Smooth muscle cell (in vitro differentiated cells): ENCODE measurements around the gene LTBP3. TPM values are rescaled to one million over a fixed set of nuclear protein-coding genes. Genes with fewer than 3 reads are reported as not detected.

Experiments used
- DNase-seq: peaks from one replicate; lab custom pipeline; 2025; ENCODE audit not compliant: unreplicated experiment; lab: John Stamatoyannopoulos, UW
- H2AFZ ChIP-seq: fragments of 200-600 bp; sonication (generic); 2 replicates; pipeline ENCODE4 v1.6.0; 2016; ENCODE audit warnings: antibody characterized with exemption, low read depth, mild to moderate bottlenecking
- H3F3A ChIP-seq: fragments of 200-600 bp; sonication (generic); 2 replicates; pipeline ENCODE4 v1.6.0; 2017; ENCODE audit warnings: antibody characterized with exemption, low read depth
- H3K27ac ChIP-seq: fragments of 200-600 bp; sonication (generic); 2 replicates; pipeline ENCODE4 v1.5.1; 2016; ENCODE audit warnings: low read depth, mild to moderate bottlenecking
- H3K27me3 ChIP-seq: fragments of 200-600 bp; sonication (generic); 2 replicates; pipeline ENCODE4 v1.6.1; 2016; ENCODE audit warnings: low read depth, mild to moderate bottlenecking
- H3K36me3 ChIP-seq: fragments of 200-600 bp; sonication (generic); 2 replicates; pipeline ENCODE4 v1.5.1; 2016; ENCODE audit warnings: low read depth
- H3K4me1 ChIP-seq: fragments of 200-600 bp; sonication (generic); 2 replicates; pipeline ENCODE4 v1.5.1; 2016; ENCODE audit warnings: low read depth
- H3K4me2 ChIP-seq: fragments of 200-600 bp; sonication (generic); 2 replicates; pipeline ENCODE4 v1.6.0; 2016; ENCODE audit warnings: mild to moderate bottlenecking
- H3K4me3 ChIP-seq: fragments of 200-600 bp; sonication (generic); 2 replicates; pipeline ENCODE4 v1.5.1; 2016; ENCODE audit warnings: mild to moderate bottlenecking
- H3K79me2 ChIP-seq: fragments of 200-600 bp; sonication (generic); 2 replicates; pipeline ENCODE4 v1.6.0; 2016; ENCODE audit warnings: low read depth, mild to moderate bottlenecking
- H3K9ac ChIP-seq: fragments of 200-600 bp; sonication (generic); 2 replicates; pipeline ENCODE4 v1.6.0; 2016; ENCODE audit warnings: low read depth
- H3K9me3 ChIP-seq: fragments of 200-600 bp; sonication (generic); replicated peaks from 2 replicates; pipeline ENCODE4 v1.5.1; 2016; ENCODE audit warnings: low read depth
- H4K20me1 ChIP-seq: fragments of 200-600 bp; sonication (generic); 2 replicates; pipeline ENCODE4 v1.6.0; 2016; ENCODE audit warnings: low read depth
- CTCF ChIP-seq: fragments of 200-600 bp; sonication (generic); IDR thresholded peaks from 2 replicates; pipeline ENCODE4 v1.5.1; 2017; ENCODE audit warnings: borderline replicate concordance, mild to moderate bottlenecking, antibody characterized with exemption; ENCODE audit not compliant: insufficient read depth, poor library complexity, severe bottlenecking
- WGBS: methylation state at CpG from one replicate; pipeline ENCODE4 v1.1.7; 2016; ENCODE audit warnings: low lambda C conversion rate; 5-methylcytosine and 5-hydroxymethylcytosine counted together
- polyA plus RNA-seq: library from polyadenylated mRNA; unstranded; fragments of >200 nt; fragmentation: Nextera tagmentation; extraction: Ambion mirVana; gene quantifications from 2 replicates; pipeline ENCODE4 v1.2.1, GENCODE V29; 2016
- total RNA-seq: library from RNA; depleted of rRNA; stranded (reverse); fragments of >200 nt; gene quantifications from 2 replicates; pipeline ENCODE4 v1.2.3, GENCODE V29; 2014

The LTBP3 gene
- total and polyA plus RNA-seq, 2 experiments from 2014 or later, result 33.6 to 46.4 TPM

GRCh38 chr11:65558930-65559509, 861 bp upstream of the LTBP3 start:
- peak overlapping the region; percentile 64 for H3K9ac ChIP-seq
- no peaks in the 10 kb centered on the region for H3K27me3 ChIP-seq
- TF ChIP-seq CTCF, result no peak
- peaks cover 10% of the 10 kb centered on the region for H4K20me1 ChIP-seq
- peak overlapping the region; percentile 75 for H3K27ac ChIP-seq
- H3K4me2 ChIP-seq, result peak overlapping the region; percentile 96
- H3K79me2 ChIP-seq, result peaks cover 5% of the 10 kb centered on the region
- peak overlapping the region; percentile 63 for H3K4me3 ChIP-seq
- H3K36me3 ChIP-seq, result no peaks in the 10 kb centered on the region
- no peaks in the 10 kb centered on the region for H3K9me3 ChIP-seq
- 77% methylated on average over 16 of the region's 19 CpGs for WGBS
- H2AFZ ChIP-seq, result peak overlapping the region; percentile 69
- H3K4me1 ChIP-seq, result peaks cover 20% of the 10 kb centered on the region
- H3F3A ChIP-seq, result peaks cover 43% of the 10 kb centered on the region
- DNase-seq, result no peak

GRCh38 chr11:65557280-65558001, 718 bp downstream of the LTBP3 start:
- DNase-seq, result no peak
- no peak overlapping the region for H2AFZ ChIP-seq
- H3F3A ChIP-seq, result peaks cover 43% of the 10 kb centered on the region
- H3K4me2 ChIP-seq, result peak overlapping the region; percentile 96
- no peaks in the 10 kb centered on the region for H3K9me3 ChIP-seq
- peaks cover 20% of the 10 kb centered on the region for H3K4me1 ChIP-seq
- H3K9ac ChIP-seq, result no peak overlapping the region
- peak overlapping the region; percentile 63 for H3K4me3 ChIP-seq
- H3K27me3 ChIP-seq, result no peaks in the 10 kb centered on the region
- TF ChIP-seq CTCF, result no peak
- H3K79me2 ChIP-seq, result peaks cover 5% of the 10 kb centered on the region
- H3K27ac ChIP-seq, result peak overlapping the region; percentile 75
- H4K20me1 ChIP-seq, result peaks cover 10% of the 10 kb centered on the region
- H3K36me3 ChIP-seq, result no peaks in the 10 kb centered on the region
- WGBS, result 13% methylated on average over 16 of the region's 47 CpGs

- no peaks in the 10 kb centered on the region for H3K27me3 ChIP-seq
- H3K4me3 ChIP-seq, result peak overlapping the region; percentile 63
- H3K79me2 ChIP-seq, result peaks cover 5% of the 10 kb centered on the region
- peaks cover 10% of the 10 kb centered on the region for H4K20me1 ChIP-seq
- H3K9me3 ChIP-seq, result no peaks in the 10 kb centered on the region
- H2AFZ ChIP-seq, result no peak overlapping the region
- no peak for DNase-seq
- peak overlapping the region; percentile 96 for H3K4me2 ChIP-seq
- TF ChIP-seq CTCF, result no peak
- no peaks in the 10 kb centered on the region for H3K36me3 ChIP-seq
- WGBS, result 84% methylated on average over 12 of the region's 12 CpGs
- no peak overlapping the region for H3K9ac ChIP-seq
- peak overlapping the region; percentile 47 for H3K27ac ChIP-seq
- H3F3A ChIP-seq, result peaks cover 38% of the 10 kb centered on the region
- H3K4me1 ChIP-seq, result peaks cover 20% of the 10 kb centered on the region
These were observed 1.5 kb downstream of the LTBP3 start for GRCh38 chr11:65556470-65557279.
